ENCODE results near the gene ERFL. TPM values are rescaled to one million over a fixed set of nuclear protein-coding genes. Genes with fewer than 3 reads are reported as not detected.

Gene ERFL
- total and polyA plus RNA-seq, 8 donors: 0.06 to 0.37 (median 0.22) TPM; not detected in 1

DNA sequence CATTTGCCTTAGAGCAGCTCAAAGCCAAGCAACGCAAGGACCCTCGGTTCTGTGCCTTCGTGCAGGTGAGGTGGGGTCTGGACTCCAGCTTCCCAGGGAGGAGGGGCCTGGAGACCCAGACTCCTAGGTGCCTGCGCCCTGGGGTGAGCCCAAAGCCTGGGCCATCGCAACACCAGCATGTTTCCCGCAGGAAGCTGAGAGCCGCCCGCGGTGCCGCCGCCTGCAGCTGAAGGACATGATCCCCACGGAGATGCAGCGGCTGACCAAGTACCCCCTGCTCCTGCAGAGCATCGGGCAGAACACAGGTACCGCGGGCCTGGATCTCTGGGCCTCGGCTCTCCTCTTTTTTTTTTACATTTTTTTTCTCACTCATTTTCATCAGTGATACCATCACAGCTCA lies 25.7 kb downstream of the ERFL start:
- Histone ChIP-seq H3K4me3 (no peak overlapping the region), H3K27me3 (no peaks in the 10 kb centered on the region), H3K4me1 (peaks cover 5 to 7% (median 6%) of the 10 kb centered on the region in 3 donors), H3K9me3 (no peaks in the 10 kb centered on the region), H3K27ac (no peak overlapping the region), H3K36me3 (peaks cover 0 to 55% (median 38%) of the 10 kb centered on the region in 3 donors)
- FAIRE-seq: no peak
- 93 to 94% methylated on average over 17 of the region's 17 CpGs for WGBS, 2 donors
- intact Hi-C loops (cut with DNase I): no loop called here
- ATAC-seq: no peak
- DNase-seq: no peak
- no peak for TF ChIP-seq CTCF (IDR thresholded peaks at IDR 0.05)

DNA sequence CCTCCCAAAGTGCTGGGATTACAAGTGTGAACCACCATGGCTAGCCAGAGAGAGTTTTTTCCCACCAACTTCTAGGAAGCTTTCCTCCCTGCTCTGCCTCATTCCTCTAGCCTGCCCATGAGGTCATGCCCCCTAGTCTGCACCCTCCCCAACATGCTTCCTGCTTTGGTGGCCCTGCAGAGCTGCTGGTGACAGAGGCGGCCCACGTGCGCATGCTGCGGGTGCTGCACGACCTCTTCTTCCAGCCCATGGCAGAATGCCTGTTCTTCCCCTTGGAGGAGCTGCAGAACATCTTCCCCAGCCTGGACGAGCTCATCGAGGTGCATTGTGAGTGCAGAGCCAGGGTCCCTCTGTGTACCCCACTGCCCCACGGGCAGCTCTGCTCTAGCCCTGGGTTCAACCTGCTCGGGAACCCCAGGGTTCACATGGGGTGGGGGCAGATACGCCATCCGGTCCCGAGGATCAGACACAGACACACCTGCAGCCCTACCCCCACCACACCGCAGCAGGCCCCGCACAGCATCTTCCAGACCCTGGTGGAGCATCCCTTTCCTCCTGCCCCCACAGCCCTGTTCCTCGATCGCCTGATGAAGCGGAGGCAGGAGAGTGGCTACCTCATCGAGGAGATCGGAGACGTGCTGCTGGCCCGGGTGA lies 26.4 kb downstream of the ERFL start:
- 91 to 93% methylated on average over 21 of the region's 21 CpGs for WGBS, 2 donors
- no peak for DNase-seq

DNA sequence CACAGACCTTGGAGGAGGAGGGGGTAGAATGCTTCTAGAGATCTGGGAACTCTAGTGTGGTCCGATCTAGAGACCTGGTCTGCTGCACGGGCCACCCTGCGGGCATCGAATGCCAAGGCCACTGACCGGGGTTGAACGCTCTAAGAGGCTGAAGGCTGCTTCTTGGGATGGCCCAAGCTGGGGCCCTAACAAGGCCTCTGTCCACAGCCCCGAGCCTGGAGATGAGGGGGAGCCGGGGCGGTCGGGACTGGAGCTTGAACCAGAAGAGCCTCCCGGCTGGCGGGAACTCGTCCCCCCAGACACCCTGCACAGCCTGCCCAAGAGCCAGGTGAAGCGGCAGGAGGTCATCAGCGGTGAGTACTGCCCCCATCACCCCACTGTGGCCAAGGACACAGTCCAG lies 30.0 kb downstream of the ERFL start:
- Histone ChIP-seq H3K27me3 (no peaks in the 10 kb centered on the region), H3K9me3 (no peaks in the 10 kb centered on the region), H3K4me3 (no peak overlapping the region), H3K36me3 (peaks cover 0 to 55% (median 45%) of the 10 kb centered on the region in 3 donors), H3K4me1 (no peaks in the 10 kb centered on the region), H3K27ac (no peak overlapping the region)
- intact Hi-C loops (cut with DNase I): no loop called here
- no peak for DNase-seq
- no peak for ATAC-seq
- no peak for TF ChIP-seq CTCF (IDR thresholded peaks at IDR 0.05)
- FAIRE-seq: no peak
- 89 to 93% methylated on average over 15 of the region's 15 CpGs for WGBS, 2 donors

More for the DNA sequence above, 26.4 kb downstream of the ERFL start:
- peaks cover 5 to 7% (median 6%) of the 10 kb centered on the region in 3 donors for H3K4me1 ChIP-seq
- no peak overlapping the region for H3K4me3 ChIP-seq
- FAIRE-seq: no peak
- TF ChIP-seq CTCF (IDR thresholded peaks at IDR 0.05): no peak
- no peak overlapping the region for H3K27ac ChIP-seq
- no peaks in the 10 kb centered on the region for H3K27me3 ChIP-seq
- H3K36me3 ChIP-seq: peaks cover 0 to 55% (median 38%) of the 10 kb centered on the region in 3 donors
- intact Hi-C loops (cut with DNase I): no loop called here
- no peaks in the 10 kb centered on the region for H3K9me3 ChIP-seq
- no peak for ATAC-seq

DNA sequence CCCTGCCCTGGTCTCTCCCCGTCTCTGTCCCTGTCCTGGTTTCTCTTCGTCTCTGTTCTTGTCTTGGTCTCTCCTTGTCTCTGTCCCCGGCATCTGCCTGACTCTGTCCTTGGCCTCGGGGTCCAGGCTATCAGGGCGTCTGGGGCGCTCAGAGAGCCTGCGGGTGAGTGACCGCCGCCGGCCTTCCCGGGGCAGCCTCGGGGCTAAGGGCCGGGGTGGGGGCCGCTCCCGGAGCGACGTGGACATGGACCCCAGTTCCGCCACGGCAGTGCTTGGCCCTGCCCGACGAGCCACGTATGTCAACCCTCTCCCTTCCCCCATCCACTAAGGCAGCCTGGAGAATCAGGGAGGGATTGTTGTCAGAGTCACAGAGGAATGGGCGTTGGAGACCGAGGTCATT lies 30.4 kb downstream of the ERFL start:
- Histone ChIP-seq H3K36me3 (peaks cover 0 to 52% (median 41%) of the 10 kb centered on the region in 3 donors), H3K27ac (no peak overlapping the region), H3K4me1 (no peaks in the 10 kb centered on the region), H3K4me3 (no peak overlapping the region), H3K9me3 (no peaks in the 10 kb centered on the region), H3K27me3 (no peaks in the 10 kb centered on the region)
- FAIRE-seq (no peak), DNase-seq (no peak), ATAC-seq (no peak)
- 85 to 89% methylated on average over 24 of the region's 24 CpGs for WGBS, 2 donors
- TF ChIP-seq CTCF (IDR thresholded peaks at IDR 0.05): no peak
- intact Hi-C loops (cut with DNase I): no loop called here

DNA sequence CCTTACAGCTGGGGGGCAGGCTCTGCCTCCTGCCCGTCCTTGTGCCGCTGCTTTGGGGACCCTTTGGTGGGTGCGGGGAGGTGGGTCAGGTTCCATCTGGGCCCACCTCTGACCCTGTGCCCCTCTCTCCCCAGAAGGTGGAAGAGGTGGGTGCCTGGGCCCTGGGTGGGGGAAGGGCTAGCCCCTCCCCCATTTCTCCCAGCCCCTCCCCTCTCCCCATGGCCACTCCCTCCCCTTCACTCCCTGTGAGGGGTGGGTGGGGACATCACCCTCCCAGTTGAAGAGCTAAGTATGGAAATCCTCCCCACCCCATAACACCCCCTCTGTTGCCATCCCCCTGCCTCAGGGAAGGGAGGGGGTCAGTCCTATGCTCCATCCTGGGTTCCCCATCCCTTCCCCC lies 31.1 kb downstream of the ERFL start:
- Histone ChIP-seq H3K36me3 (peaks cover 0 to 52% (median 35%) of the 10 kb centered on the region in 3 donors), H3K4me3 (no peak overlapping the region), H3K27me3 (no peaks in the 10 kb centered on the region), H3K9me3 (no peaks in the 10 kb centered on the region), H3K4me1 (no peaks in the 10 kb centered on the region), H3K27ac (no peak overlapping the region)
- intact Hi-C loops (cut with DNase I): no loop called here
- FAIRE-seq (no peak), ATAC-seq (no peak), DNase-seq (no peak)
- WGBS, 2 donors: 93 to 100% methylated on average over 3 of the region's 3 CpGs
- TF ChIP-seq CTCF (IDR thresholded peaks at IDR 0.05): no peak
